B cell (primary cell): ENCODE measurements around the gene SGF29.

Source experiments
- CTCF ChIP-seq: fragments of 200-600 bp; IDR thresholded peaks from one replicate; pipeline ENCODE4 v1.8.0; 2022; ENCODE audit warnings: antibody characterized with exemption, mild to moderate bottlenecking
- EZH2 ChIP-seq: IDR thresholded peaks from 2 replicates; pipeline ENCODE4 v1.6.1; 2012; ENCODE audit warnings: borderline replicate concordance, low read depth, mild to moderate bottlenecking, moderate library complexity, low read length; ENCODE audit not compliant: insufficient read depth, poor library complexity, severe bottlenecking

- TF ChIP-seq CTCF (no peak), EZH2 (no peak)
Observed at GRCh38 chr16:28574925-28575324, 21.2 kb downstream of the SGF29 start.
